ENCODE measurements around the gene ATXN1.

DNA sequence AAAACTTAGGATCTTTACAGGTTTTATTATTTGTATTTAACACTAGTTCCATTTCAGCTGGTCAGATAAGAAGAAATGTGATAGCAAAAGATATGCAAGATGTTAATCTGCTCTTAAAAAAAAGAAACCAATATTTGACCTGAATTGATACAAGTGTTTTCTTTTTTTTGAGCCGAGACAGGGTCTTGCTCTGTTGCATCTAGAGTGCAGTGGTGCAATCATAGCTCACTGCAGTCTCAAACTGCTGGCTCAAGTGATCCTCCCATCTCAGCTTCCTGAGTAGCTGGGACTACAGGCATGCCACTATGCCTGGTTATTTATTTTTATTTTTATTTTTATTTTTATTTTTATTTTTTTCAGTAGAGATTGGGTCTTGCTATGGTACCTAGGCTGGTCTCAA is 389.9 kb downstream of the ATXN1 start:
- TF ChIP-seq, protein P1, sequence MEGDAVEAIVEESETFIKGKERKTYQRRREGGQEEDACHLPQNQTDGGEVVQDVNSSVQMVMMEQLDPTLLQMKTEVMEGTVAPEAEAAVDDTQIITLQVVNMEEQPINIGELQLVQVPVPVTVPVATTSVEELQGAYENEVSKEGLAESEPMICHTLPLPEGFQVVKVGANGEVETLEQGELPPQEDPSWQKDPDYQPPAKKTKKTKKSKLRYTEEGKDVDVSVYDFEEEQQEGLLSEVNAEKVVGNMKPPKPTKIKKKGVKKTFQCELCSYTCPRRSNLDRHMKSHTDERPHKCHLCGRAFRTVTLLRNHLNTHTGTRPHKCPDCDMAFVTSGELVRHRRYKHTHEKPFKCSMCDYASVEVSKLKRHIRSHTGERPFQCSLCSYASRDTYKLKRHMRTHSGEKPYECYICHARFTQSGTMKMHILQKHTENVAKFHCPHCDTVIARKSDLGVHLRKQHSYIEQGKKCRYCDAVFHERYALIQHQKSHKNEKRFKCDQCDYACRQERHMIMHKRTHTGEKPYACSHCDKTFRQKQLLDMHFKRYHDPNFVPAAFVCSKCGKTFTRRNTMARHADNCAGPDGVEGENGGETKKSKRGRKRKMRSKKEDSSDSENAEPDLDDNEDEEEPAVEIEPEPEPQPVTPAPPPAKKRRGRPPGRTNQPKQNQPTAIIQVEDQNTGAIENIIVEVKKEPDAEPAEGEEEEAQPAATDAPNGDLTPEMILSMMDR (conservative IDR thresholded peaks at IDR 0.05; ENCODE audit: low read depth in 2 of 2) = no peak
- TF ChIP-seq EZH2 (IDR thresholded peaks at IDR 0.05; ENCODE audit: low read depth, unreplicated experiment) = no peak
- no peak for TF ChIP-seq POLR2AphosphoS5 (IDR thresholded peaks at IDR 0.05; ENCODE audit: low read depth)
- TF ChIP-seq EZH2phosphoT487 (IDR thresholded peaks at IDR 0.05; ENCODE audit: unreplicated experiment) = no peak
- no peak for TF ChIP-seq STAT1 (IDR thresholded peaks at IDR 0.05; ENCODE audit: unreplicated experiment)
- TF ChIP-seq JUNB (IDR thresholded peaks at IDR 0.05; ENCODE audit: unreplicated experiment) = no peak
- TF ChIP-seq, protein P2, sequence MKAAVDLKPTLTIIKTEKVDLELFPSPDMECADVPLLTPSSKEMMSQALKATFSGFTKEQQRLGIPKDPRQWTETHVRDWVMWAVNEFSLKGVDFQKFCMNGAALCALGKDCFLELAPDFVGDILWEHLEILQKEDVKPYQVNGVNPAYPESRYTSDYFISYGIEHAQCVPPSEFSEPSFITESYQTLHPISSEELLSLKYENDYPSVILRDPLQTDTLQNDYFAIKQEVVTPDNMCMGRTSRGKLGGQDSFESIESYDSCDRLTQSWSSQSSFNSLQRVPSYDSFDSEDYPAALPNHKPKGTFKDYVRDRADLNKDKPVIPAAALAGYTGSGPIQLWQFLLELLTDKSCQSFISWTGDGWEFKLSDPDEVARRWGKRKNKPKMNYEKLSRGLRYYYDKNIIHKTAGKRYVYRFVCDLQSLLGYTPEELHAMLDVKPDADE (IDR thresholded peaks at IDR 0.05) = no peak
- TF ChIP-seq, protein P3, sequence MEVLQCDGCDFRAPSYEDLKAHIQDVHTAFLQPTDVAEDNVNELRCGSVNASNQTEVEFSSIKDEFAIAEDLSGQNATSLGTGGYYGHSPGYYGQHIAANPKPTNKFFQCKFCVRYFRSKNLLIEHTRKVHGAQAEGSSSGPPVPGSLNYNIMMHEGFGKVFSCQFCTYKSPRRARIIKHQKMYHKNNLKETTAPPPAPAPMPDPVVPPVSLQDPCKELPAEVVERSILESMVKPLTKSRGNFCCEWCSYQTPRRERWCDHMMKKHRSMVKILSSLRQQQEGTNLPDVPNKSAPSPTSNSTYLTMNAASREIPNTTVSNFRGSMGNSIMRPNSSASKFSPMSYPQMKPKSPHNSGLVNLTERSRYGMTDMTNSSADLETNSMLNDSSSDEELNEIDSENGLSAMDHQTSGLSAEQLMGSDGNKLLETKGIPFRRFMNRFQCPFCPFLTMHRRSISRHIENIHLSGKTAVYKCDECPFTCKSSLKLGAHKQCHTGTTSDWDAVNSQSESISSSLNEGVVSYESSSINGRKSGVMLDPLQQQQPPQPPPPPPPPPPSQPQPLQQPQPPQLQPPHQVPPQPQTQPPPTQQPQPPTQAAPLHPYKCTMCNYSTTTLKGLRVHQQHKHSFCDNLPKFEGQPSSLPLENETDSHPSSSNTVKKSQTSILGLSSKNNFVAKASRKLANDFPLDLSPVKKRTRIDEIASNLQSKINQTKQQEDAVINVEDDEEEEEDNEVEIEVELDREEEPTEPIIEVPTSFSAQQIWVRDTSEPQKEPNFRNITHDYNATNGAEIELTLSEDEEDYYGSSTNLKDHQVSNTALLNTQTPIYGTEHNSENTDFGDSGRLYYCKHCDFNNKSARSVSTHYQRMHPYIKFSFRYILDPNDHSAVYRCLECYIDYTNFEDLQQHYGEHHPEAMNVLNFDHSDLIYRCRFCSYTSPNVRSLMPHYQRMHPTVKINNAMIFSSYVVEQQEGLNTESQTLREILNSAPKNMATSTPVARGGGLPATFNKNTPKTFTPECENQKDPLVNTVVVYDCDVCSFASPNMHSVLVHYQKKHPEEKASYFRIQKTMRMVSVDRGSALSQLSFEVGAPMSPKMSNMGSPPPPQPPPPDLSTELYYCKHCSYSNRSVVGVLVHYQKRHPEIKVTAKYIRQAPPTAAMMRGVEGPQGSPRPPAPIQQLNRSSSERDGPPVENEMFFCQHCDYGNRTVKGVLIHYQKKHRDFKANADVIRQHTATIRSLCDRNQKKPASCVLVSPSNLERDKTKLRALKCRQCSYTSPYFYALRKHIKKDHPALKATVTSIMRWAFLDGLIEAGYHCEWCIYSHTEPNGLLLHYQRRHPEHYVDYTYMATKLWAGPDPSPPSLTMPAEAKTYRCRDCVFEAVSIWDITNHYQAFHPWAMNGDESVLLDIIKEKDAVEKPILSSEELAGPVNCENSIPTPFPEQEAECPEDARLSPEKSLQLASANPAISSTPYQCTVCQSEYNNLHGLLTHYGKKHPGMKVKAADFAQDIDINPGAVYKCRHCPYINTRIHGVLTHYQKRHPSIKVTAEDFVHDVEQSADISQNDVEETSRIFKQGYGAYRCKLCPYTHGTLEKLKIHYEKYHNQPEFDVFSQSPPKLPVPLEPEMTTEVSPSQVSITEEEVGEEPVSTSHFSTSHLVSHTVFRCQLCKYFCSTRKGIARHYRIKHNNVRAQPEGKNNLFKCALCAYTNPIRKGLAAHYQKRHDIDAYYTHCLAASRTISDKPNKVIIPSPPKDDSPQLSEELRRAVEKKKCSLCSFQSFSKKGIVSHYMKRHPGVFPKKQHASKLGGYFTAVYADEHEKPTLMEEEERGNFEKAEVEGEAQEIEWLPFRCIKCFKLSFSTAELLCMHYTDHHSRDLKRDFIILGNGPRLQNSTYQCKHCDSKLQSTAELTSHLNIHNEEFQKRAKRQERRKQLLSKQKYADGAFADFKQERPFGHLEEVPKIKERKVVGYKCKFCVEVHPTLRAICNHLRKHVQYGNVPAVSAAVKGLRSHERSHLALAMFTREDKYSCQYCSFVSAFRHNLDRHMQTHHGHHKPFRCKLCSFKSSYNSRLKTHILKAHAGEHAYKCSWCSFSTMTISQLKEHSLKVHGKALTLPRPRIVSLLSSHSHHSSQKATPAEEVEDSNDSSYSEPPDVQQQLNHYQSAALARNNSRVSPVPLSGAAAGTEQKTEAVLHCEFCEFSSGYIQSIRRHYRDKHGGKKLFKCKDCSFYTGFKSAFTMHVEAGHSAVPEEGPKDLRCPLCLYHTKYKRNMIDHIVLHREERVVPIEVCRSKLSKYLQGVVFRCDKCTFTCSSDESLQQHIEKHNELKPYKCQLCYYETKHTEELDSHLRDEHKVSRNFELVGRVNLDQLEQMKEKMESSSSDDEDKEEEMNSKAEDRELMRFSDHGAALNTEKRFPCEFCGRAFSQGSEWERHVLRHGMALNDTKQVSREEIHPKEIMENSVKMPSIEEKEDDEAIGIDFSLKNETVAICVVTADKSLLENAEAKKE (CRISPR knock-in tag; IDR thresholded peaks at IDR 0.05) = no peak
- no peak for TF ChIP-seq CREB1 (CRISPR knock-in tag; IDR thresholded peaks at IDR 0.05; ENCODE audit: low read depth)
- TF ChIP-seq, protein P4, sequence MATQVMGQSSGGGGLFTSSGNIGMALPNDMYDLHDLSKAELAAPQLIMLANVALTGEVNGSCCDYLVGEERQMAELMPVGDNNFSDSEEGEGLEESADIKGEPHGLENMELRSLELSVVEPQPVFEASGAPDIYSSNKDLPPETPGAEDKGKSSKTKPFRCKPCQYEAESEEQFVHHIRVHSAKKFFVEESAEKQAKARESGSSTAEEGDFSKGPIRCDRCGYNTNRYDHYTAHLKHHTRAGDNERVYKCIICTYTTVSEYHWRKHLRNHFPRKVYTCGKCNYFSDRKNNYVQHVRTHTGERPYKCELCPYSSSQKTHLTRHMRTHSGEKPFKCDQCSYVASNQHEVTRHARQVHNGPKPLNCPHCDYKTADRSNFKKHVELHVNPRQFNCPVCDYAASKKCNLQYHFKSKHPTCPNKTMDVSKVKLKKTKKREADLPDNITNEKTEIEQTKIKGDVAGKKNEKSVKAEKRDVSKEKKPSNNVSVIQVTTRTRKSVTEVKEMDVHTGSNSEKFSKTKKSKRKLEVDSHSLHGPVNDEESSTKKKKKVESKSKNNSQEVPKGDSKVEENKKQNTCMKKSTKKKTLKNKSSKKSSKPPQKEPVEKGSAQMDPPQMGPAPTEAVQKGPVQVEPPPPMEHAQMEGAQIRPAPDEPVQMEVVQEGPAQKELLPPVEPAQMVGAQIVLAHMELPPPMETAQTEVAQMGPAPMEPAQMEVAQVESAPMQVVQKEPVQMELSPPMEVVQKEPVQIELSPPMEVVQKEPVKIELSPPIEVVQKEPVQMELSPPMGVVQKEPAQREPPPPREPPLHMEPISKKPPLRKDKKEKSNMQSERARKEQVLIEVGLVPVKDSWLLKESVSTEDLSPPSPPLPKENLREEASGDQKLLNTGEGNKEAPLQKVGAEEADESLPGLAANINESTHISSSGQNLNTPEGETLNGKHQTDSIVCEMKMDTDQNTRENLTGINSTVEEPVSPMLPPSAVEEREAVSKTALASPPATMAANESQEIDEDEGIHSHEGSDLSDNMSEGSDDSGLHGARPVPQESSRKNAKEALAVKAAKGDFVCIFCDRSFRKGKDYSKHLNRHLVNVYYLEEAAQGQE (IDR thresholded peaks at IDR 0.05; ENCODE audit: unreplicated experiment) = no peak

Measured in GM23338 (cell line).